ENCODE results near the gene KIF6. TPM values are rescaled to one million over a fixed set of nuclear protein-coding genes. Genes with fewer than 3 reads are reported as not detected.

KIF6 gene
- polyA plus RNA-seq, 1 donor (not counting 4 experiments of a cell fraction or from before 2014, with no cell fraction given): 0.14 TPM

- Histone ChIP-seq H3K9ac (ENCODE audit: control insufficient read depth, extremely low read depth, insufficient read depth, low read length) (no peak overlapping the region), H3K79me2 (ENCODE audit: control insufficient read depth, insufficient read depth, low read length) (no peaks in the 10 kb centered on the region), H3K36me3 (ENCODE audit: control insufficient read depth in 2 of 2, extremely low read depth in 1 of 2, insufficient read depth in 2 of 2, low read length in 2 of 2) (no peaks in the 10 kb centered on the region), H4K20me1 (ENCODE audit: control insufficient read depth, extremely low read depth, insufficient read depth, low read length) (no peaks in the 10 kb centered on the region), H3K9me1 (ENCODE audit: control insufficient read depth, extremely low read depth, insufficient read depth, low read length) (no peaks in the 10 kb centered on the region), H2AFZ (ENCODE audit: control insufficient read depth, low read length) (no peak overlapping the region), H3K4me1 (ENCODE audit: control insufficient read depth, extremely low read depth, insufficient read depth, low read length) (no peaks in the 10 kb centered on the region), H3K27ac (ENCODE audit: control insufficient read depth, insufficient read depth, low read length) (no peak overlapping the region), H3K4me3 (ENCODE audit: control insufficient read depth in 2 of 3, extremely low read depth in 1 of 3, insufficient read depth in 2 of 3, low read depth in 1 of 3, low read length in 3 of 3) (no peak overlapping the region), H3K4me2 (ENCODE audit: control insufficient read depth, extremely low read depth, insufficient read depth, low read depth, low read length) (no peak overlapping the region), H3K9me3 (ENCODE audit: control insufficient read depth, low read depth, low read length) (no peaks in the 10 kb centered on the region), H3K27me3 (ENCODE audit: control insufficient read depth, extremely low read depth, insufficient read depth, low read length) (no peaks in the 10 kb centered on the region)
- DNase-seq (ENCODE audit: low read depth, low spot score) (no peak), FAIRE-seq (no peak)
- dilution Hi-C loops (cut with MboI; ENCODE audit: extremely low pct_ligation_motif_present, low sequenced_read_pairs): no loop called here
- TF ChIP-seq EZH2 (IDR thresholded peaks at IDR 0.05; ENCODE audit: low read length) (no peak), CTCF (optimal IDR thresholded peaks at IDR 0.05 in 1 of 3, IDR thresholded peaks at IDR 0.05 in 1 of 3, conservative IDR thresholded peaks at IDR 0.05 in 1 of 3; ENCODE audit: extremely low read depth in 1 of 3, insufficient read depth in 2 of 3, low read length in 3 of 3) (no peak)
Observed at GRCh38 chr6:39617026-39617425, 108.2 kb downstream of the KIF6 start.

GRCh38 chr6:39615622-39616021 lies 109.6 kb downstream of the KIF6 start:
- no peak overlapping the region for H3K4me3 ChIP-seq (ENCODE audit: control insufficient read depth in 2 of 3, extremely low read depth in 1 of 3, insufficient read depth in 2 of 3, low read depth in 1 of 3, low read length in 3 of 3)
- H3K4me1 ChIP-seq (ENCODE audit: control insufficient read depth, extremely low read depth, insufficient read depth, low read length): no peaks in the 10 kb centered on the region
- DNase-seq (ENCODE audit: low read depth, low spot score) (no peak), FAIRE-seq (no peak)
- H3K36me3 ChIP-seq (ENCODE audit: control insufficient read depth in 2 of 2, extremely low read depth in 1 of 2, insufficient read depth in 2 of 2, low read length in 2 of 2): no peaks in the 10 kb centered on the region
- no peak overlapping the region for H3K27ac ChIP-seq (ENCODE audit: control insufficient read depth, insufficient read depth, low read length)
- no peaks in the 10 kb centered on the region for H3K9me3 ChIP-seq (ENCODE audit: control insufficient read depth, low read depth, low read length)
- H3K9me1 ChIP-seq (ENCODE audit: control insufficient read depth, extremely low read depth, insufficient read depth, low read length): no peaks in the 10 kb centered on the region
- H3K4me2 ChIP-seq (ENCODE audit: control insufficient read depth, extremely low read depth, insufficient read depth, low read depth, low read length): no peak overlapping the region
- H4K20me1 ChIP-seq (ENCODE audit: control insufficient read depth, extremely low read depth, insufficient read depth, low read length): no peaks in the 10 kb centered on the region
- H2AFZ ChIP-seq (ENCODE audit: control insufficient read depth, low read length): no peak overlapping the region
- H3K9ac ChIP-seq (ENCODE audit: control insufficient read depth, extremely low read depth, insufficient read depth, low read length): no peak overlapping the region
- dilution Hi-C loops (cut with MboI; ENCODE audit: extremely low pct_ligation_motif_present, low sequenced_read_pairs): no loop called here
- H3K79me2 ChIP-seq (ENCODE audit: control insufficient read depth, insufficient read depth, low read length): no peaks in the 10 kb centered on the region
- TF ChIP-seq EZH2 (IDR thresholded peaks at IDR 0.05; ENCODE audit: low read length): no peak
- TF ChIP-seq CTCF (optimal IDR thresholded peaks at IDR 0.05 in 1 of 3, IDR thresholded peaks at IDR 0.05 in 1 of 3, conservative IDR thresholded peaks at IDR 0.05 in 1 of 3; ENCODE audit: extremely low read depth in 1 of 3, insufficient read depth in 2 of 3, low read length in 3 of 3): no peak
- no peaks in the 10 kb centered on the region for H3K27me3 ChIP-seq (ENCODE audit: control insufficient read depth, extremely low read depth, insufficient read depth, low read length)
